HG03378 (cell line): Measurements from ENCODE around the gene MRNIP.
"Not testable (repeated sequence)": the region's sequence is repeated elsewhere in the genome, so short reads cannot be mapped to it uniquely, and the experiment has no call there.

Experiments
- ATAC-seq: cut with Tn5 transposase; IDR thresholded peaks from one replicate; pipeline ENCODE4 v1.9.1; 2021; ENCODE audit warnings: mild to moderate bottlenecking, moderate library complexity; ENCODE audit not compliant: unreplicated experiment

Gene MRNIP

GRCh38 chr5:179840766-179841165, 17.9 kb downstream of the MRNIP start:
- ATAC-seq = no peak

- ATAC-seq = no peak
These were observed 18.3 kb downstream of the MRNIP start for GRCh38 chr5:179840321-179840720.

- no peak for ATAC-seq
These were observed 19.0 kb downstream of the MRNIP start for GRCh38 chr5:179839328-179840256.

GRCh38 chr5:179837076-179838011, 21.3 kb downstream of the MRNIP start:
- no peak for ATAC-seq

- ATAC-seq = peak; percentile 43
These were observed 22.2 kb downstream of the MRNIP start for GRCh38 chr5:179836225-179837019.

GRCh38 chr5:179834871-179835270, 23.7 kb downstream of the MRNIP start:
- ATAC-seq = not testable (repeated sequence)

- no peak for ATAC-seq
These were observed 24.5 kb downstream of the MRNIP start for GRCh38 chr5:179834120-179834519.

- ATAC-seq = no peak
These were observed 24.9 kb downstream of the MRNIP start for GRCh38 chr5:179833709-179834070.

- ATAC-seq = no peak
These were observed 25.4 kb downstream of the MRNIP start for GRCh38 chr5:179833056-179833708.

GRCh38 chr5:179832039-179832745, 26.4 kb downstream of the MRNIP start:
- no peak for ATAC-seq

GRCh38 chr5:179830818-179831468, 27.7 kb downstream of the MRNIP start:
- no peak for ATAC-seq

- no peak for ATAC-seq
These were observed 28.7 kb downstream of the MRNIP start for GRCh38 chr5:179829732-179830435.

GRCh38 chr5:179828756-179829421, 29.7 kb downstream of the MRNIP start:
- ATAC-seq = no peak

GRCh38 chr5:179827680-179828079, 30.9 kb downstream of the MRNIP start:
- ATAC-seq = no peak

GRCh38 chr5:179825655-179826182, 32.9 kb downstream of the MRNIP start:
- ATAC-seq = no peak

- no peak for ATAC-seq
These were observed 33.9 kb downstream of the MRNIP start for GRCh38 chr5:179824745-179825112.

- no peak for ATAC-seq
These were observed 34.5 kb downstream of the MRNIP start for GRCh38 chr5:179823937-179824744.
